ENCODE results near the gene PSME3IP1. TPM values are rescaled to one million over a fixed set of nuclear protein-coding genes. Genes with fewer than 3 reads are reported as not detected.

PSME3IP1 gene, protein sequence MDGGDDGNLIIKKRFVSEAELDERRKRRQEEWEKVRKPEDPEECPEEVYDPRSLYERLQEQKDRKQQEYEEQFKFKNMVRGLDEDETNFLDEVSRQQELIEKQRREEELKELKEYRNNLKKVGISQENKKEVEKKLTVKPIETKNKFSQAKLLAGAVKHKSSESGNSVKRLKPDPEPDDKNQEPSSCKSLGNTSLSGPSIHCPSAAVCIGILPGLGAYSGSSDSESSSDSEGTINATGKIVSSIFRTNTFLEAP
- 10 to 100 TPM; 49.6 to 66.8 (median 62.5) TPM for total RNA-seq
- 10 to 100 TPM; 50.4 to 60.7 TPM for polyA plus RNA-seq
- long read RNA-seq, donor 1, transcript FAM192A-201 (7 exons, 2,848 nt), result major isoform, 7 of 32 reads
- long read RNA-seq, donor 1, partial matches to known transcripts, result 7 of 32 reads
- long read RNA-seq, donor 1, other reads (novel, unspliced or antisense), result 16 of 32 reads
- long read RNA-seq, donor 2, partial matches to known transcripts, result 6 of 33 reads
- long read RNA-seq, donor 2, other reads (novel, unspliced or antisense), result 23 of 33 reads
- long read RNA-seq, donor 3, transcript FAM192A-201 (7 exons, 2,848 nt), result major isoform, 24 of 105 reads
- long read RNA-seq, donor 3, transcript FAM192A-218 (7 exons, 1,086 nt), result minor isoform, 7 of 105 reads
- long read RNA-seq, donor 3, partial matches to known transcripts, result 7 of 105 reads
- long read RNA-seq, donor 3, other reads (novel, unspliced or antisense), result 67 of 105 reads

DNA sequence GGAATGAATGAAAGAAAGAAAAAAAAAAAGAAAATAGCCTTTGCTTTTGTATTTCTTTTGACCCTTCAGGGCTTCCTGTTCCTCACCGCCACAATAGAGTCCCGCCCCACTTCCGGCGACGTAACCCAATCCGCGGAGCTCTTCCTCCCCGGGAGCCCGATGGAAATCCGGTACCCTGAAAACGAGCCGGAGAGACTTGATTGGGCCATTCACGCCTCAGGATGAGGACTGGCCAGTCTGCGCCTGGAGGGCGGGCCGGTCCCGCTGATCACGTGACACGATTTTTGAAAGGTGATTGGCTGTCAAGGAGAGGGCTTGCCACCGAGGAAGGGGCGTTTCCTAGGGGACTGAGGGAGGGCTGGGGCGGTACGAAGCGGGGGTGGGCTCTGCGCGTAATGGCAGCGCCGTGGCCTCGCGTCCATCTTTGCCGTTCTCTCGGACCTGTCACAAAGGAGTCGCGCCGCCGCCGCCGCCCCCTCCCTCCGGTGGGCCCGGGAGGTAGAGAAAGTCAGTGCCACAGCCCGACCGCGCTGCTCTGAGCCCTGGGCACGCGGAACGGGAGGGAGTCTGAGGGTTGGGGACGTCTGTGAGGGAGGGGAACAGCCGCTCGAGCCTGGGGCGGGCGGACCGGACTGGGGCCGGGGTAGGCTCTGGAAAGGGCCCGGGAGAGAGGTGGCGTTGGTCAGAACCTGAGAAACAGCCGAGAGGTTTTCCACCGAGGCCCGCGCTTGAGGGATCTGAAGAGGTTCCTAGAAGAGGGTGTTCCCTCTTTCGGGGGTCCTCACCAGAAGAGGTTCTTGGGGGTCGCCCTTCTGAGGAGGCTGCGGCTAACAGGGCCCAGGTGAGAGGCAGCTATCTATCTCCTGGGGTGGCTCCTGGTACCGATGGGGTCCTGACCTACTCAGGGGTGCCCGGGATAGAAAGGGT is at the start of gene PSME3IP1, which contains the start of gene RSPRY1:
TSS of gene PSME3IP1 (minus strand) at position 95 of the 927 bp plus-strand sequence. CDS start 12,185 bp downstream, outside the sequence.
TSS of gene RSPRY1 (plus strand) at position 385 of the 927 bp plus-strand sequence. CDS start 18,330 bp downstream, outside the sequence.
- Histone ChIP-seq H3K9me3 (no peaks in the 10 kb centered on the region), H3K4me3 (peak within 1 kb of the TSS; percentile 76 to 99 (median 80)), H3K36me3 (peaks cover 0 to 11% (median 0%) of the 10 kb centered on the region in 9 donors), H3K4me1 (peaks cover 0 to 49% (median 40%) of the 10 kb centered on the region in 9 donors), H3K27ac (peak within 1 kb of the TSS; percentile 82 to 97 (median 93)), H3K27me3 (no peaks in the 10 kb centered on the region)
- WGBS, 2 donors, result 0 to 1% methylated on average over 62 to 64 of the region's 64 CpGs
- DNase-seq (peak; percentile 96 to 100), ATAC-seq (peak; percentile 96 to 99 (median 98))
- TF ChIP-seq, protein P1, sequence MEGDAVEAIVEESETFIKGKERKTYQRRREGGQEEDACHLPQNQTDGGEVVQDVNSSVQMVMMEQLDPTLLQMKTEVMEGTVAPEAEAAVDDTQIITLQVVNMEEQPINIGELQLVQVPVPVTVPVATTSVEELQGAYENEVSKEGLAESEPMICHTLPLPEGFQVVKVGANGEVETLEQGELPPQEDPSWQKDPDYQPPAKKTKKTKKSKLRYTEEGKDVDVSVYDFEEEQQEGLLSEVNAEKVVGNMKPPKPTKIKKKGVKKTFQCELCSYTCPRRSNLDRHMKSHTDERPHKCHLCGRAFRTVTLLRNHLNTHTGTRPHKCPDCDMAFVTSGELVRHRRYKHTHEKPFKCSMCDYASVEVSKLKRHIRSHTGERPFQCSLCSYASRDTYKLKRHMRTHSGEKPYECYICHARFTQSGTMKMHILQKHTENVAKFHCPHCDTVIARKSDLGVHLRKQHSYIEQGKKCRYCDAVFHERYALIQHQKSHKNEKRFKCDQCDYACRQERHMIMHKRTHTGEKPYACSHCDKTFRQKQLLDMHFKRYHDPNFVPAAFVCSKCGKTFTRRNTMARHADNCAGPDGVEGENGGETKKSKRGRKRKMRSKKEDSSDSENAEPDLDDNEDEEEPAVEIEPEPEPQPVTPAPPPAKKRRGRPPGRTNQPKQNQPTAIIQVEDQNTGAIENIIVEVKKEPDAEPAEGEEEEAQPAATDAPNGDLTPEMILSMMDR (IDR thresholded peaks at IDR 0.05), result no peak
- intact Hi-C loops (cut with DNase I), result loop anchor here in 1 of 10 donors (5.0 kb wide), 1 partner anchor 111 kb away; no protein-coding TSS in a partner anchor

DNA sequence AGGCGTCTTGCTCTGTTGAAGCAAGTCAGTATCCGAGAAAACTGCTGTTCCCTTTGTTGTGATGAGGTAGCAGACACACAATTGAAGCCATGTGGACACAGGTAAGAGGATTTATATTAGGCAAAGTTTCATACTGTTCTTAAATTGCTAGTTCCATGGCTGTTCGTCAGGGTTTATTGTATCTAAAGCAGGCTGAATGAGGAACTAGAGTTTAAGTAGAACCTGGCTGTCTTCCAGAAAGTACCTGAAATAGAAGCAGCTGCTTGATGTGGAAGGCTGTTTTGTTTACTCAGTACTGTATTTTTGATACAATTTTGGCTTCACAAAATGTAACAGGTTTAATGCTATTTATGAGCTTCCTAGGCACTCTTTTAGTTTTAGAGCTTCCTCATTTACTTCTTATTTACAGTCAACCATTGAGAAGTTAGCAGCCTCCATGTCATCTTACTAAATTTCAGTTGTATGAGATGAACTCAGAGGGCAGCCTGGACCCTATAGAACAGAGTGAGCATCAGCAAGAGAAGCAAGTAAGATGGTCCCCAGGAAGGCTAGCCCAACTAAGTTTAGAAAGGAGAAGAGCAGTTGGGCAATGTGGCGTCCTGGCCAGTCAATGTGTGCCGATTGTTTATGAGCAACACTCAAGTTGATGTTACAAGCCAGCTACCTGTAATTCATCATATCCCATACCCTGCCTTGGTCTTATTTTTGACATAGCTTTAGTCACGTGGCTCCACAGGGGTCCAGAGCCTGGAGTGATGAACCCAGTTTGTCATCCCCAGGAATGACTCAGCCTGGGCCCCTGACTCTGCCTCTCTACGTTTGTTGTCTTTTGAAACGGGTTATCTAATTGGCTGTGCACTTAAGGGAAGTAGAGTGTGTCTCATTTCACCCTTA is 49.5 kb upstream of the PSME3IP1 start:
- TF ChIP-seq, protein P1 (IDR thresholded peaks at IDR 0.05), result no peak
- 69 to 76% methylated on average over 8 of the region's 8 CpGs for WGBS, 2 donors
- Histone ChIP-seq H3K9me3 (no peaks in the 10 kb centered on the region), H3K27me3 (no peaks in the 10 kb centered on the region), H3K4me3 (no peak overlapping the region), H3K27ac (peak overlapping the region in 2 of 10 donors; percentile 69 to 79), H3K4me1 (peaks cover 0 to 21% (median 7%) of the 10 kb centered on the region in 9 donors), H3K36me3 (peaks cover 0 to 100% (median 43%) of the 10 kb centered on the region in 9 donors)
- ATAC-seq, result peak in 4 of 8 donors; percentile 26 to 56 (median 37)
- no peak for DNase-seq
- intact Hi-C loops (cut with DNase I), result loop anchor here in 1 of 10 donors (5.0 kb wide), 1 partner anchor 38 kb away; no protein-coding TSS in a partner anchor

DNA sequence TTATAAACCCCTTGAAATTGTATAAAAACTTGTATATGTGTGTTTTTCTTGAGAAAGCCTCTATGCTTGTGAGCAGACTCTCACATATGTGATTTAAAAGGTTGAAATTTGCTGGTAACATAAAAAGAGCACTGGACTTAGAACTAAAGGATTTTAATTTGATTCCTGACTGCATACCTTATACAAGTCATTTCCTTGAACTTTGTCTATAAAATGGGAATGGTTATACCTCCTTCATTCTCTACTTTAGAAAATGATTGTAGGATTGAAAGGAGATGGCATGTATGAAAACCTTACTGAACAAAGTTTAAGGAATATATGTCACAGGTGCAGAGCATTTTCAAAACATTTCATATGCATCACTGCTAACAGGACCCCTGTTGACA is 48.9 kb upstream of the PSME3IP1 start:
- intact Hi-C loops (cut with DNase I), result loop anchor here in 1 of 10 donors (5.0 kb wide), 1 partner anchor 37 kb away; no protein-coding TSS in a partner anchor

More for the DNA sequence above, 48.9 kb upstream of the PSME3IP1 start:
- peaks cover 0 to 100% (median 46%) of the 10 kb centered on the region in 9 donors for H3K36me3 ChIP-seq
- DNase-seq (no peak), ATAC-seq (no peak)
- H3K27me3 ChIP-seq, result no peaks in the 10 kb centered on the region
- no peak overlapping the region for H3K4me3 ChIP-seq
- H3K4me1 ChIP-seq, result peaks cover 0 to 21% (median 7%) of the 10 kb centered on the region in 9 donors
- no peaks in the 10 kb centered on the region for H3K9me3 ChIP-seq
- peak overlapping the region in 8 of 10 donors; percentile 21 to 79 (median 66) for H3K27ac ChIP-seq
- TF ChIP-seq, protein P1 (IDR thresholded peaks at IDR 0.05), result no peak
